Naive thymus-derived CD8-positive, alpha-beta T cell (primary cell): ENCODE data around the gene BRINP1. TPM values are rescaled to one million over a fixed set of nuclear protein-coding genes. Genes with fewer than 3 reads are reported as not detected.
A peak's percentile ranks its signal among the peaks of the same experiment; 100 is the strongest.

Experiments
- ATAC-seq, 2 donors: fragments of 150-1000 bp; cut with Tn5 transposase in 1 of 2; sonication (Bioruptor Pico), chemical (Tn5 transposase) in 1 of 2; 1 replicate in 1 of 2; 2 replicates in 1 of 2; pipeline ENCODE4 v1.10.0; 2021; ENCODE audit warnings: mild to moderate bottlenecking in 2 of 2, moderate library complexity in 2 of 2
- POLR2A ChIA-PET: fragments of 350-600 bp; sonication (Branson Sonifier 250); formaldehyde crosslinking; loops from one replicate; lab custom pipeline; 2021; ENCODE audit warnings: antibody characterized with exemption; lab: Charles Lee
- DNase-seq, 10 donors: peaks; one replicate each; pipeline versions ENCODE4 v3.0.0 to v3.0.0-alpha.2; 2020 to 2022
- H3K27ac Mint-ChIP-seq, 10 donors: one replicate each; pipeline ENCODE4 v1.8.0; 2020 to 2022; ENCODE audit warnings: mild to moderate bottlenecking in 10 of 10, mixed read lengths in 10 of 10, moderate library complexity in 4 of 10, inconsistent platforms in 1 of 10
- H3K27me3 Mint-ChIP-seq, 5 donors: one replicate each; pipeline ENCODE4 v1.8.0; 2021 to 2022; ENCODE audit warnings: mixed read lengths in 5 of 5
- H3K36me3 Mint-ChIP-seq, 3 donors: one replicate each; pipeline ENCODE4 v1.8.0; 2020 to 2022; ENCODE audit warnings: mixed read lengths in 3 of 3, mild to moderate bottlenecking in 2 of 3, inconsistent platforms in 1 of 3
- H3K4me1 Mint-ChIP-seq, 4 donors: one replicate each; pipeline ENCODE4 v1.8.0; 2021 to 2022; ENCODE audit warnings: mixed read lengths in 4 of 4
- H3K4me3 Mint-ChIP-seq, 10 donors: one replicate each; pipeline ENCODE4 v1.8.0; 2020 to 2022; ENCODE audit warnings: mild to moderate bottlenecking in 10 of 10, mixed read lengths in 10 of 10, moderate library complexity in 6 of 10, inconsistent platforms in 1 of 10
- H3K9me3 Mint-ChIP-seq, 9 donors: one replicate each; pipeline ENCODE4 v1.8.0; 2020 to 2022; ENCODE audit warnings: mixed read lengths in 9 of 9, mild to moderate bottlenecking in 3 of 9, inconsistent platforms in 1 of 9, moderate library complexity in 1 of 9
- polyA plus RNA-seq, 3 donors: library from polyadenylated mRNA; unstranded; fragments of 300-500 nt; fragmentation: Illumina TruSeq; gene quantifications; one replicate each; pipeline ENCODE4 v1.2.3, GENCODE V29; 2021
- total RNA-seq, 8 experiments: library from RNA in 2 of 8; stranded (reverse) in 2 of 8; gene quantifications; one replicate each; pipeline ENCODE4 v1.2.3 and lab custom pipeline; 2021 to 2026

The BRINP1 gene, protein sequence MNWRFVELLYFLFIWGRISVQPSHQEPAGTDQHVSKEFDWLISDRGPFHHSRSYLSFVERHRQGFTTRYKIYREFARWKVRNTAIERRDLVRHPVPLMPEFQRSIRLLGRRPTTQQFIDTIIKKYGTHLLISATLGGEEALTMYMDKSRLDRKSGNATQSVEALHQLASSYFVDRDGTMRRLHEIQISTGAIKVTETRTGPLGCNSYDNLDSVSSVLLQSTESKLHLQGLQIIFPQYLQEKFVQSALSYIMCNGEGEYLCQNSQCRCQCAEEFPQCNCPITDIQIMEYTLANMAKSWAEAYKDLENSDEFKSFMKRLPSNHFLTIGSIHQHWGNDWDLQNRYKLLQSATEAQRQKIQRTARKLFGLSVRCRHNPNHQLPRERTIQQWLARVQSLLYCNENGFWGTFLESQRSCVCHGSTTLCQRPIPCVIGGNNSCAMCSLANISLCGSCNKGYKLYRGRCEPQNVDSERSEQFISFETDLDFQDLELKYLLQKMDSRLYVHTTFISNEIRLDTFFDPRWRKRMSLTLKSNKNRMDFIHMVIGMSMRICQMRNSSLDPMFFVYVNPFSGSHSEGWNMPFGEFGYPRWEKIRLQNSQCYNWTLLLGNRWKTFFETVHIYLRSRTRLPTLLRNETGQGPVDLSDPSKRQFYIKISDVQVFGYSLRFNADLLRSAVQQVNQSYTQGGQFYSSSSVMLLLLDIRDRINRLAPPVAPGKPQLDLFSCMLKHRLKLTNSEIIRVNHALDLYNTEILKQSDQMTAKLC
- not detected for total RNA-seq
- not detected for polyA plus RNA-seq
- 0 to 0.08 (median 0) reads per million in 6 experiments for total RNA-seq (lab: John Stamatoyannopoulos, UW)

DNA sequence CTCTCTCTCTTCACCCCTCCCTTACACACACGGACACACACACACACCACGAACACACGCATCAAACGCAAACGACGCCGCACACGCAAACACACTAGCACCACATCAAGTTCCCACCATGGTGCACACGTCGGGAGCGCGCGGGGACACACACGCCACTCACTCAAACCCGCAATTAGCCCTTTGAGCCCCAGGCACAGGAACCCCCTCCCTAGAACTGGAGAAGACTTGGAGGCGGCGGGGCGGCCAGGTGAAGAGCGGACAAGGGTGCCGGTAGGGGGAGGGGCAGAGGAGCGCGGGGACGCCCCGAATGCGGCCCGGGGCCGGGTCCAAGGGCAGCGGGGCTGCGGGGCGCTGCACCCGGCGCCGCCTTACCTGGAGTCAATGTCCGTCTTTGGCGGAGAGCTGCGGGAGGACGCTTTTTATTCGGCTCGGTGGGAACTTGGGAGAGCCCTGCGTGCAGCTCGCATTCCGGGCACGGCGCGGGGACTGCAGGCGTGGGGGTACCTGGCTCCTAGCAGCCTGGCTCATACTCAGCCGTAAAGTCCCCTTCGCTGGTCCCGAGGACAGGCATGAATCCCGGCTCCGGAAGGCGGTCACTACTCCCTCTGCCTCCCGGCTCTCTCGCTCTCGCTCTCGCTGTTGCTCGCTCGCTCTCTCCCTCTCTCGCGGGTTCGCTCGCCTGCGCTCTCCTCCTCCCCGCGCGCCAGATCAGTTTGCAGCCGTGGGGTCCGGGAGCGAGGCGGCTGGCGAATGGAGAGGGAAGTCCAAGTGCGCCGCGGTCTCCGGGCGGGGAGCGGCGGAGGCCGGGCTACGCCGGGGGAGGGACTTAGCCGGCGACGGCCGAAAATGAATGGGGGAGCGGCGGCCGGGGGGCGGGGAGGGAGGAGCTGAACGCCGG, at the start of gene BRINP1:
Gene BRINP1 (minus strand): TSS at position 755 of the 901 bp plus-strand sequence. CDS start 56,080 bp downstream, outside the sequence.
- H3K4me3 Mint-ChIP-seq, result peak within 1 kb of the TSS in 1 of 10 donors; percentile 36
- H3K4me1 Mint-ChIP-seq, result peaks cover 0 to 6% (median 4%) of the 10 kb centered on the region in 4 donors
- H3K27ac Mint-ChIP-seq, result no peak within 1 kb of the TSS
- DNase-seq (no peak), ATAC-seq (no peak)
- H3K9me3 Mint-ChIP-seq, result peaks cover 0 to 47% (median 13%) of the 10 kb centered on the region in 9 donors
- H3K27me3 Mint-ChIP-seq, result peaks cover 29 to 59% (median 46%) of the 10 kb centered on the region in 5 donors
- peaks cover 0 to 33% (median 7%) of the 10 kb centered on the region in 3 donors for H3K36me3 Mint-ChIP-seq
- POLR2A ChIA-PET, result no interaction called here

DNA sequence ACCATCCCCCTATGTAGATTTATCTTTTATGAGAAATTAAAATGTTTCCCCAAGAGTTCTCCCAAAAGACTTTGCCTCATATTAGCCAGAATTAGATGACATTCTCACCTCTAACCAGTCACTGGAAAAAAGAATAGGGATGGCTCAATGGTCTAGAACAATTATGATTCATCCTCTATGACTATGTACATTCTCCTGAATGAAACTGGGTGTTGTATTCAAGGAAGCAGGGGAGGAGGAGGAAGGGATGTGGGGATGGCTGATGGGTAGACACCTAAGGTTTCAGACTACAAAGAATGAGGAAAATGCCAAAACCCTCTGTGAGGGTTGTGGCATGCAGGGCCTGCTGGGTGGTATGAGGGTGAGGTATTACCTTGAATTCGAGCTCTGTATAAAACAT, 49.5 kb upstream of the BRINP1 start:
- Mint-ChIP-seq H3K36me3 (no peaks in the 10 kb centered on the region), H3K9me3 (peaks cover 0 to 10% (median 0%) of the 10 kb centered on the region in 9 donors), H3K4me3 (no peak overlapping the region), H3K27ac (no peak overlapping the region), H3K27me3 (peaks cover 0 to 3% (median 0%) of the 10 kb centered on the region in 5 donors), H3K4me1 (no peaks in the 10 kb centered on the region)
- POLR2A ChIA-PET, result no interaction called here
- no peak for ATAC-seq
- DNase-seq, result no peak

DNA sequence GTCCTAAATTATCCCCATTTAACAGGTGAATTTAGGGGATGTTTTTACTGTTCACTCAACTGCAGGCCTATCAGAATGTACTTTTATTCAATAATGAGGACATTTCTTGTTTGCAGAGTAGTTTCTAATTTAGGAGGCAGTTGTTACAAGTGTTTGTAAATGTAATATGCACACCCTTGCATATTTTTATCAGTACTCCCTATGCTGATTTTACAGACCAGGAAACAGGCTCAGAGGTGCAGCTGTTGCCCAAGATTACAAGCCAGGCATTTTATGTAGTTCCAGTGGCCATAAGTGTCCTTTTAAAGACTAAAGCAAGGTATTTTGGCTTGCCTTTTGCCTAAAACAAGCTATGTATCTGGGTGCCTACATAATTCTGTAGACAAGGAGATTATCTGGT, 47.6 kb upstream of the BRINP1 start:
- no peaks in the 10 kb centered on the region for H3K4me1 Mint-ChIP-seq
- POLR2A ChIA-PET, result no interaction called here
- no peak overlapping the region for H3K4me3 Mint-ChIP-seq
- H3K9me3 Mint-ChIP-seq, result peaks cover 0 to 12% (median 0%) of the 10 kb centered on the region in 9 donors
- no peak for ATAC-seq
- no peak for DNase-seq
- H3K27me3 Mint-ChIP-seq, result peaks cover 0 to 6% (median 0%) of the 10 kb centered on the region in 5 donors
- H3K27ac Mint-ChIP-seq, result no peak overlapping the region
- H3K36me3 Mint-ChIP-seq, result no peaks in the 10 kb centered on the region

DNA sequence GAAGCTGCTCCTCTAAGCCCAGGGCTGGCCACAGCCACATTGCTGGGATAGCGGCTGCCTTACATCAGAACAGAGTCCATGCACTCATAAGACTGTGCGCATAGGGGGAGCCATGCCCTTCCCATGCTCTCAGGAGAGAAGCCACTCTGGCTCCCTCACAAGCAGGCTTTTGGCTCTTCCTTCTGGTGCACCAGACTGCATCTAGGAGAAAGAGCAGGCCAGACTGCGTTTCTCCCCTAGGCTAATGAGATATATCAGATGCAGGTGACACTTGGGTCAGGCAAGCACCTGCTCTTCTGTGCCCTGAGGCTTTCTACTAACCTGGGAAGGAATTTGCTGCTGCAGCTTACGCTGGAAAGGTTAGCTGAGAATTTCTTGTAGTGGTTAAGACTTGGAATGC, 43.2 kb upstream of the BRINP1 start:
- H3K4me1 Mint-ChIP-seq, result no peaks in the 10 kb centered on the region
- H3K27ac Mint-ChIP-seq, result no peak overlapping the region
- peaks cover 0 to 6% (median 0%) of the 10 kb centered on the region in 9 donors for H3K9me3 Mint-ChIP-seq
- POLR2A ChIA-PET, result no interaction called here
- peaks cover 0 to 8% (median 0%) of the 10 kb centered on the region in 5 donors for H3K27me3 Mint-ChIP-seq
- DNase-seq, result no peak
- no peaks in the 10 kb centered on the region for H3K36me3 Mint-ChIP-seq
- ATAC-seq, result no peak
- H3K4me3 Mint-ChIP-seq, result no peak overlapping the region

DNA sequence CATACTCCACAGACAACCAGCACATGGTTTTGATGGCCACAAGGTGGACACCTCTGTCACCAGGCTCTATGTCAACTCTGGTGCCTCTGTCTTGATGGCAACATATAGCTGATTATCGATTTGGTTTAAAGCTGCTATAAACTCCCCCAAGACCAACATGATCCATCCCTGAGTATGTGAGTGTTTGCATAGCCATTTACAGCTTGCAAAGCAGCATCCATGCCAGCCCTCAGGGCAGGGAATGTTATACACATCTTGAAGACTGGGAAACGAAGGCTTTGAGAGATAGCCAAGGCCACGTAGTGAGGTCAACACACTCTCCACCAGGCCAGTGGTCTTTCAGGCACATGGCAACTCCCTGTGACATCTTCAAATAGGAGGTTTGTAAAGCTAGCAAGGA, 40.3 kb upstream of the BRINP1 start:
- POLR2A ChIA-PET, result no interaction called here
- Mint-ChIP-seq H3K9me3 (peaks cover 0 to 10% (median 1%) of the 10 kb centered on the region in 9 donors), H3K4me1 (no peaks in the 10 kb centered on the region), H3K4me3 (no peak overlapping the region), H3K27me3 (peaks cover 0 to 12% (median 0%) of the 10 kb centered on the region in 5 donors), H3K36me3 (no peaks in the 10 kb centered on the region), H3K27ac (no peak overlapping the region)
- ATAC-seq (no peak), DNase-seq (no peak)

DNA sequence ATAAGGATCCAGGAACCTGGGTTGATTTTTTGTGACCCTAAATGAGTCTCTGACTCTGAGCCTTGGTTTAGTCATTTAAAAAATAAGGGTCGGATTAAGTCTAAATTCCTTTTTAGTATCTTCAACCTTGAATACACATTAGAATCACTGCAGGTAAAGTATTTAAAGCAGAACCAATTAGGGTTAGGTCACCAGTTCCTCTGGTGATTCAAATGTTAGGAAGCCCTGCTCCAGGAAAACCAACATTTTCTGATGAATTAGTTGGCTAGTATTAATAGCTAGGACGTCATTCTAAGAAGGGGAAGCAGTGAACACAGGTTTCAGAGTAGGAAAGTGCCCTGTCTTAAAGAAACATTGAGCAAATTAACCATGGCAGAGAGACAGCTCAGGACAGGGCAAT, 31.4 kb upstream of the BRINP1 start:
- Mint-ChIP-seq H3K4me3 (no peak overlapping the region), H3K36me3 (no peaks in the 10 kb centered on the region), H3K27me3 (peaks cover 0 to 12% (median 0%) of the 10 kb centered on the region in 5 donors), H3K4me1 (no peaks in the 10 kb centered on the region), H3K9me3 (peaks cover 0 to 11% (median 2%) of the 10 kb centered on the region in 9 donors), H3K27ac (no peak overlapping the region)
- POLR2A ChIA-PET, result no interaction called here
- DNase-seq, result no peak
- ATAC-seq, result no peak

DNA sequence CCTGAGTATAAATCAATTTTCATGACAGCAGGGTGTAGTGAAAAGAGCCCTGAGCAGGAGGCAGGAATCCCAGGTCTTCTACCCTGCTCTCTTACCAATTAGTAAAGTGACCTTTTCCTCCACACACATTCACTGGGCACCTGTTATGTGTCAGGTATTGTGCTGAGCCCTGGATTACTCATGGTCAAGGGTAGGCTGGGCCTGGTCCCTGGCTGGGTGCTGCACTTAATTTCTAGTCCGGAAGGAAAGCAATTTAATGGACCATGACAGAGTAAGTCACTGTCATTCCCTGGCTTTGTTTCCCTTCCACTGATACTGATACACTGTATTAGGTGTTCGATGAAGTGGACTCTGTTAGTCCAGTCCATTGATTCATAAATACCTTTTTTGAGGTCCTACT, 29.1 kb upstream of the BRINP1 start:
- Mint-ChIP-seq H3K4me3 (no peak overlapping the region), H3K9me3 (peaks cover 0 to 14% (median 0%) of the 10 kb centered on the region in 9 donors), H3K4me1 (no peaks in the 10 kb centered on the region), H3K36me3 (no peaks in the 10 kb centered on the region), H3K27me3 (peaks cover 0 to 8% (median 0%) of the 10 kb centered on the region in 5 donors), H3K27ac (no peak overlapping the region)
- POLR2A ChIA-PET, result no interaction called here
- ATAC-seq (no peak), DNase-seq (no peak)

DNA sequence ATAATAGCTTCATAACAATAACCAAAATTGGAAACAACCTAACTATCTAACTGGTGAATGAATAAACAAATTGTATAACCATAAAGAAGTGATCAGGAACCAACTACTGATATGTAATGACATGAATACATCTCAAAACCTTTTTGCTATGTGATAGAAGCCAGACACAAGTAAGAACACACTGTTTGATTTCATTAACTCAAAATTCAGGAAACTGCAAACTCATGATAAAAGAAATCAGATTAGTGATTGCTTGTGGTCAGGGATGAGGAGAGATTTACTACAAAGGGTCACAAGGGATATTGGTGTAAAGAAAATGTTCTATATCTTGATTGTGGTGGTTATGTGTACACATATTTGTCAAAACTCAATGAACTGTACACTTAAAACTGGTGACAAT, 22.6 kb upstream of the BRINP1 start:
- H3K9me3 Mint-ChIP-seq, result peaks cover 0 to 17% (median 2%) of the 10 kb centered on the region in 9 donors
- H3K4me1 Mint-ChIP-seq, result no peaks in the 10 kb centered on the region
- POLR2A ChIA-PET, result no interaction called here
- no peak overlapping the region for H3K4me3 Mint-ChIP-seq
- ATAC-seq, result no peak
- H3K36me3 Mint-ChIP-seq, result no peaks in the 10 kb centered on the region
- no peaks in the 10 kb centered on the region for H3K27me3 Mint-ChIP-seq
- no peak overlapping the region for H3K27ac Mint-ChIP-seq
- no peak for DNase-seq

DNA sequence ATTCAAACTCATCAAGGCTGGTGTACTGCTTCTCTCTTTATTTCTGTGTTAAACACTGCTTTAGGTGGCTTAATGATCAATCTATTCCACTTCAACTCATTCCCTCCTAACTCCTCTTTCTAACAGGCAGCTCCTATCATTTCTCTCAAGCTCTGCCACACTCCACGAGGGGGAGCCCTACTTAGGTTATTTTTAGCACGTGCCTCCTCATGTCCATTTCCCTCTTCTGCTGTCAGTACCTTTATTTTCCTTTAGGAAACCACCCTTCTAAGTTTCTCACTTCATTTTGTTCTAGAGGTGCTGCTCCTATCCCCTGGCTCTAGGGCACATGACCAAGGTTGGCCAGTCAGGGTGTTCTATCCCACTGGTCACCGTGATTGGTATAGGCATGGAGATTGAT, 6.7 kb upstream of the BRINP1 start:
- no peak overlapping the region for H3K4me3 Mint-ChIP-seq

DNA sequence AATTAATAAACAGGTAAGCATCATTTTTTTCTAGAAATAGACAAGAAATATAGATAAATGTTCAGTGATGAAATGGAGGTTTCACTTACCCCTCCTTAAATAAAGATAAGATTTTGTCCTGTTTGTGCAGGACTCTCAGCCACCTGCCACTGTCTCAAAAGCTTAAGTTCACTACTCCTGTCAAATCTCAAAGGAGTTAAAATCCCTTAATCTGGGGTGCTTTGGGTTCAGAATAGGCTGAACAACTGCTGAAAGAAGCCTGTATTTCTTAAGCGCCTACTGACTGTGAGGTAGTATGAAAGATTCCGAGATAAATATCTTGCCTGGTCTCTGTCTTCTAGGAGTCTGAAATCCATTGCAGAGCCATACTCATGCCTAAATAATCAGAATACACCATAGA, 3.7 kb upstream of the BRINP1 start:
- H3K9me3 Mint-ChIP-seq, result peaks cover 0 to 52% (median 16%) of the 10 kb centered on the region in 9 donors
- DNase-seq, result no peak
- no peak overlapping the region for H3K4me3 Mint-ChIP-seq
- H3K36me3 Mint-ChIP-seq, result peaks cover 0 to 21% (median 4%) of the 10 kb centered on the region in 3 donors
- no peak overlapping the region for H3K27ac Mint-ChIP-seq
- H3K27me3 Mint-ChIP-seq, result peaks cover 24 to 64% (median 35%) of the 10 kb centered on the region in 5 donors
- POLR2A ChIA-PET, result no interaction called here
- no peak for ATAC-seq
- peaks cover 0 to 6% (median 4%) of the 10 kb centered on the region in 4 donors for H3K4me1 Mint-ChIP-seq

More for the DNA sequence above, 6.7 kb upstream of the BRINP1 start:
- DNase-seq (no peak), ATAC-seq (no peak)
- peaks cover 0 to 8% (median 4%) of the 10 kb centered on the region in 3 donors for H3K36me3 Mint-ChIP-seq
- H3K9me3 Mint-ChIP-seq, result peaks cover 0 to 39% (median 10%) of the 10 kb centered on the region in 9 donors
- POLR2A ChIA-PET, result no interaction called here
- no peak overlapping the region for H3K27ac Mint-ChIP-seq
- H3K27me3 Mint-ChIP-seq, result peaks cover 8 to 37% (median 16%) of the 10 kb centered on the region in 5 donors
- H3K4me1 Mint-ChIP-seq, result no peaks in the 10 kb centered on the region

DNA sequence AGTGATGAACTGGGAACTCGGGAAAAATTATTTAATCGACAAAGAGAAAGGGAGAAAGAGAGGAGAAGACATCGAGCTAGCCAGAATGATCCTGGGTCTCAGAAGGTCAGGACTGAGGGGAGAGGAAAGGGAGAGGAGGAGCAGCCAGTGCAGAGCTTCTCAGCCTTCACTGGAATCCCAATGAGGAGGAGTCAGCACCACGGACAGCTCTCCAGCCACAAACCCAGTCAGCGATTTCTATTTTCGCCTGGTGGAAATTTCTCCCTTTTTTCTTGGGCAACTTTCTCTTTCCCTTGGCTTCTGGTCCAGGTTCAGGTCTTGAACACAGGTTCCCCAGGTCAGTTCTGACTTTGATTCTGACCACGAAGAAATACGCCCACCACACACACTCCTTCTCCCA, 1.6 kb upstream of the BRINP1 start:
- no peak overlapping the region for H3K4me3 Mint-ChIP-seq
- POLR2A ChIA-PET, result no interaction called here
- DNase-seq (peak in 1 of 10 donors; percentile 1), ATAC-seq (no peak)
- H3K27me3 Mint-ChIP-seq, result peaks cover 27 to 72% (median 49%) of the 10 kb centered on the region in 5 donors
- H3K36me3 Mint-ChIP-seq, result peaks cover 0 to 25% (median 7%) of the 10 kb centered on the region in 3 donors
- H3K9me3 Mint-ChIP-seq, result peaks cover 0 to 52% (median 15%) of the 10 kb centered on the region in 9 donors
- no peak overlapping the region for H3K27ac Mint-ChIP-seq
- H3K4me1 Mint-ChIP-seq, result peaks cover 0 to 6% (median 4%) of the 10 kb centered on the region in 4 donors
